Coronary artery (tissue), 2 donors: ENCODE data around the gene MAN1A2.

Source experiments
- DNase-seq: peaks from one replicate; pipeline ENCODE4 v3.0.0-alpha.2; 2017; ENCODE audit warnings: low spot score
- H3K27ac ChIP-seq, 2 donors: fragments of 200-600 bp; sonication (generic); one replicate each; pipeline ENCODE4 v1.5.1; 2016 to 2019
- H3K4me3 ChIP-seq: fragments of 200-600 bp; sonication (generic); 2 replicates; pipeline ENCODE4 v1.5.1; 2016; ENCODE audit warnings: mild to moderate bottlenecking, moderate library complexity
- CTCF ChIP-seq: fragments of 200-600 bp; sonication (generic); IDR thresholded peaks from one replicate; pipeline ENCODE4 v1.5.1; 2019; ENCODE audit warnings: antibody characterized with exemption

Gene MAN1A2

GRCh38 chr1:117327011-117327410 is 40.2 kb upstream of the MAN1A2 start:
- no peak for TF ChIP-seq CTCF
- H3K27ac ChIP-seq, result no peak overlapping the region

GRCh38 chr1:117335376-117336086 is 31.7 kb upstream of the MAN1A2 start:
- no peak for TF ChIP-seq CTCF
- Histone ChIP-seq H3K4me3 (no peak overlapping the region), H3K27ac (no peak overlapping the region)
- DNase-seq, result no peak

More at GRCh38 chr1:117327011-117327410, 40.2 kb upstream of the MAN1A2 start:
- H3K4me3 ChIP-seq, result no peak overlapping the region
- DNase-seq, result no peak

- no peak overlapping the region for H3K27ac ChIP-seq
- TF ChIP-seq CTCF, result no peak
- H3K4me3 ChIP-seq, result no peak overlapping the region
- no peak for DNase-seq
These were observed 31.0 kb upstream of the MAN1A2 start for GRCh38 chr1:117336088-117336817.

- H3K27ac ChIP-seq, result no peak overlapping the region
- no peak for TF ChIP-seq CTCF
- no peak overlapping the region for H3K4me3 ChIP-seq
- no peak for DNase-seq
These were observed 27.2 kb upstream of the MAN1A2 start for GRCh38 chr1:117339866-117340700.

GRCh38 chr1:117341123-117341522 is 26.1 kb upstream of the MAN1A2 start:
- H3K27ac ChIP-seq, result no peak overlapping the region
- H3K4me3 ChIP-seq, result no peak overlapping the region
- DNase-seq, result no peak
- no peak for TF ChIP-seq CTCF

GRCh38 chr1:117342397-117342796 is 24.9 kb upstream of the MAN1A2 start:
- H3K27ac ChIP-seq, result no peak overlapping the region
- DNase-seq, result no peak
- H3K4me3 ChIP-seq, result no peak overlapping the region
- TF ChIP-seq CTCF, result no peak
